Bronchial epithelial cell (primary cell): ENCODE measurements around the gene AGBL4. TPM values are rescaled to one million over a fixed set of nuclear protein-coding genes. Genes with fewer than 3 reads are reported as not detected.

Source experiments
- DNase-seq: peaks from one replicate; pipeline ENCODE4 v3.0.0-alpha.2; 2010; ENCODE audit warnings: low read depth
- FAIRE-seq: peaks from 2 replicates; lab custom pipeline; 2011; peaks lifted over from hg19 to GRCh38; lab: Jason Lieb, UNC
- H3K27me3 ChIP-seq: 2 replicates; pipeline ENCODE4 v1.5.1; 2011; ENCODE audit warnings: low read length; ENCODE audit not compliant: control insufficient read depth, insufficient read depth
- H3K36me3 ChIP-seq: 2 replicates; pipeline ENCODE4 v1.5.1; 2011; ENCODE audit warnings: low read length; ENCODE audit not compliant: control insufficient read depth, insufficient read depth
- H3K4me3 ChIP-seq: 2 replicates; pipeline ENCODE4 v1.5.1; 2011; ENCODE audit warnings: mild to moderate bottlenecking, low read depth, low read length, control low read depth
- CTCF ChIP-seq: IDR thresholded peaks from 2 replicates; pipeline ENCODE4 v1.5.1; 2011; ENCODE audit warnings: mild to moderate bottlenecking, moderate library complexity, low read length, control low read depth, inconsistent platforms; ENCODE audit not compliant: insufficient read depth, severe bottlenecking
- total RNA-seq: library from RNA; depleted of rRNA; stranded (reverse); fragments of >200 nt; gene quantifications from 2 replicates; pipeline ENCODE4 v1.2.1, GENCODE V29; 2014

Gene AGBL4
- total RNA-seq, 1 donor from 2014 or later, result not detected

GRCh38 chr1:48643193-48643592 is 1380.6 kb downstream of the AGBL4 start:
- H3K4me3 ChIP-seq, result no peak overlapping the region
- DNase-seq, result no peak
- peaks cover 2% of the 10 kb centered on the region for H3K27me3 ChIP-seq
- H3K36me3 ChIP-seq, result no peaks in the 10 kb centered on the region
- FAIRE-seq, result no peak
- TF ChIP-seq CTCF, result no peak

GRCh38 chr1:48640836-48641492 is 1382.8 kb downstream of the AGBL4 start:
- no peak overlapping the region for H3K4me3 ChIP-seq
- TF ChIP-seq CTCF, result no peak
- H3K27me3 ChIP-seq, result peaks cover 5% of the 10 kb centered on the region
- no peak for FAIRE-seq
- no peaks in the 10 kb centered on the region for H3K36me3 ChIP-seq
- no peak for DNase-seq

GRCh38 chr1:48629867-48630266 is 1393.9 kb downstream of the AGBL4 start:
- Histone ChIP-seq H3K4me3 (no peak overlapping the region), H3K27me3 (peaks cover 10% of the 10 kb centered on the region), H3K36me3 (no peaks in the 10 kb centered on the region)
- FAIRE-seq (no peak), DNase-seq (no peak)
- TF ChIP-seq CTCF, result no peak

- DNase-seq (no peak), FAIRE-seq (no peak)
- no peaks in the 10 kb centered on the region for H3K36me3 ChIP-seq
- no peak for TF ChIP-seq CTCF
- H3K27me3 ChIP-seq, result peaks cover 11% of the 10 kb centered on the region
- H3K4me3 ChIP-seq, result no peak overlapping the region
These were observed 1396.3 kb downstream of the AGBL4 start for GRCh38 chr1:48627486-48627885.

- no peaks in the 10 kb centered on the region for H3K36me3 ChIP-seq
- no peak overlapping the region for H3K4me3 ChIP-seq
- no peak for TF ChIP-seq CTCF
- DNase-seq (peak; percentile 77), FAIRE-seq (no peak)
- peaks cover 1% of the 10 kb centered on the region for H3K27me3 ChIP-seq
These were observed 1404.2 kb downstream of the AGBL4 start for GRCh38 chr1:48619539-48619938.

GRCh38 chr1:48617252-48617651 is 1406.5 kb downstream of the AGBL4 start:
- Histone ChIP-seq H3K4me3 (no peak overlapping the region), H3K36me3 (no peaks in the 10 kb centered on the region), H3K27me3 (no peaks in the 10 kb centered on the region)
- DNase-seq, result peak; percentile 15
- TF ChIP-seq CTCF, result no peak
- FAIRE-seq, result no peak
